ENCODE data around the gene STK24.

Gene STK24

GRCh38 chr13:98487016-98487415 lies 89.9 kb downstream of the STK24 start:
- TF ChIP-seq RAD21 (IDR thresholded peaks at IDR 0.05; ENCODE audit: low read depth) (no peak), ZBTB7A (IDR thresholded peaks at IDR 0.05; ENCODE audit: low read depth) (no peak), TEAD4 (IDR thresholded peaks at IDR 0.05) (no peak), REST (IDR thresholded peaks at IDR 0.05; ENCODE audit: low read depth) (no peak), TCF12 (IDR thresholded peaks at IDR 0.05; ENCODE audit: low read depth) (no peak), CREB1 (IDR thresholded peaks at IDR 0.05; ENCODE audit: low read depth) (no peak), EP300 (IDR thresholded peaks at IDR 0.05; ENCODE audit: borderline replicate concordance) (no peak), TAF1 (IDR thresholded peaks at IDR 0.05; ENCODE audit: low read depth) (no peak)

GRCh38 chr13:98486412-98486811 lies 90.5 kb downstream of the STK24 start:
- TF ChIP-seq ZBTB7A (IDR thresholded peaks at IDR 0.05; ENCODE audit: low read depth): no peak
- no peak for TF ChIP-seq EGR1 (IDR thresholded peaks at IDR 0.05)
- TF ChIP-seq YY1 (IDR thresholded peaks at IDR 0.05; ENCODE audit: low read depth): no peak
- TF ChIP-seq CEBPB (IDR thresholded peaks at IDR 0.05): no peak
- TF ChIP-seq TAF1 (IDR thresholded peaks at IDR 0.05; ENCODE audit: low read depth): no peak
- no peak for TF ChIP-seq NFIC (IDR thresholded peaks at IDR 0.05)
- no peak for TF ChIP-seq FOXM1 (IDR thresholded peaks at IDR 0.05; ENCODE audit: borderline replicate concordance, low read depth)
- TF ChIP-seq EP300 (IDR thresholded peaks at IDR 0.05; ENCODE audit: borderline replicate concordance): no peak
- no peak for TF ChIP-seq RAD21 (IDR thresholded peaks at IDR 0.05; ENCODE audit: low read depth)
- TF ChIP-seq REST (IDR thresholded peaks at IDR 0.05; ENCODE audit: low read depth): no peak
- TF ChIP-seq TCF12 (IDR thresholded peaks at IDR 0.05; ENCODE audit: low read depth): no peak
- no peak for TF ChIP-seq TEAD4 (IDR thresholded peaks at IDR 0.05)
- TF ChIP-seq CREB1 (IDR thresholded peaks at IDR 0.05; ENCODE audit: low read depth): no peak
- TF ChIP-seq MAX (IDR thresholded peaks at IDR 0.05): no peak
- no peak for TF ChIP-seq USF1 (IDR thresholded peaks at IDR 0.05)

- TF ChIP-seq EP300 (IDR thresholded peaks at IDR 0.05; ENCODE audit: borderline replicate concordance) (no peak), TAF1 (IDR thresholded peaks at IDR 0.05; ENCODE audit: low read depth) (no peak), NFIC (IDR thresholded peaks at IDR 0.05) (no peak), MAX (IDR thresholded peaks at IDR 0.05) (no peak), ZBTB7A (IDR thresholded peaks at IDR 0.05; ENCODE audit: low read depth) (no peak), USF1 (IDR thresholded peaks at IDR 0.05) (no peak), REST (IDR thresholded peaks at IDR 0.05; ENCODE audit: low read depth) (no peak), TEAD4 (IDR thresholded peaks at IDR 0.05) (no peak)
Observed at GRCh38 chr13:98485561-98485960, 91.3 kb downstream of the STK24 start.

- peak; percentile 66; the same call in 1 of the 2 replicates for TF ChIP-seq FOXM1 (IDR thresholded peaks at IDR 0.05; ENCODE audit: borderline replicate concordance, low read depth)
- peak; percentile 75 for TF ChIP-seq EGR1 (IDR thresholded peaks at IDR 0.05)
- peak; percentile 94 for TF ChIP-seq CEBPB (IDR thresholded peaks at IDR 0.05)
- TF ChIP-seq REST (IDR thresholded peaks at IDR 0.05; ENCODE audit: low read depth): no peak
- no peak for TF ChIP-seq CREB1 (IDR thresholded peaks at IDR 0.05; ENCODE audit: low read depth)
- TF ChIP-seq ZBTB7A (IDR thresholded peaks at IDR 0.05; ENCODE audit: low read depth): peak; percentile 72; the same call in 1 of the 2 replicates
- TF ChIP-seq TAF1 (IDR thresholded peaks at IDR 0.05; ENCODE audit: low read depth): no peak
- TF ChIP-seq TCF12 (IDR thresholded peaks at IDR 0.05; ENCODE audit: low read depth): peak; percentile 86
- TF ChIP-seq NFIC (IDR thresholded peaks at IDR 0.05): peak; percentile 89
- peak; percentile 20; the same call in 1 of the 2 replicates for TF ChIP-seq RAD21 (IDR thresholded peaks at IDR 0.05; ENCODE audit: low read depth)
- TF ChIP-seq YY1 (IDR thresholded peaks at IDR 0.05; ENCODE audit: low read depth): 0 out of 2 replicates have a peak, but pooled peaks have one; percentile 49
- TF ChIP-seq MAX (IDR thresholded peaks at IDR 0.05): peak; percentile 36
- TF ChIP-seq TEAD4 (IDR thresholded peaks at IDR 0.05): peak; percentile 73
- peak; percentile 84 for TF ChIP-seq EP300 (IDR thresholded peaks at IDR 0.05; ENCODE audit: borderline replicate concordance)
- TF ChIP-seq USF1 (IDR thresholded peaks at IDR 0.05): peak; percentile 13; the same call in 1 of the 2 replicates
Observed at GRCh38 chr13:98484289-98485219, 92.4 kb downstream of the STK24 start.
